T-cell (primary cell): ENCODE results near the gene OXER1. TPM values are rescaled to one million over a fixed set of nuclear protein-coding genes. Genes with fewer than 3 reads are reported as not detected.

Source experiments
- ATAC-seq, 4 experiments: fragments of 200-7000 bp in 3 of 4; fragments of 150-1000 bp in 1 of 4; cut with Tn5 transposase; replicated peaks in 1 of 4; 1 replicate in 3 of 4; 2 replicates in 1 of 4; pipeline ENCODE4 v1.10.0; 2021; ENCODE audit warnings: moderate library complexity in 3 of 4, mild to moderate bottlenecking in 2 of 4, moderate number of reproducible peaks in 1 of 4
- CTCF ChIA-PET, 2 donors: fragments of 300-600 bp; sonication (Branson Sonifier 250); formaldehyde crosslinking; loops; one replicate each; lab custom pipeline; 2022; ENCODE audit warnings: antibody characterized with exemption in 2 of 2; lab: Charles Lee
- POLR2A ChIA-PET, 2 donors: fragments of 300-600 bp; sonication (Branson Sonifier 250); formaldehyde crosslinking; loops; one replicate each; lab custom pipeline; 2022; ENCODE audit warnings: antibody characterized with exemption in 2 of 2; lab: Charles Lee
- DNase-seq, 35 experiments: peaks; one replicate each; pipeline versions ENCODE4 v3.0.0 to v3.0.0-alpha.2; 2013 to 2023
- H3K27ac ChIP-seq: one replicate; pipeline ENCODE4 v1.5.1; 2013; ENCODE audit warnings: low read length
- H3K27me3 ChIP-seq, 2 experiments: replicated peaks in 1 of 2; 1 replicate in 1 of 2; 2 replicates in 1 of 2; pipeline versions ENCODE4 v1.6.1 to v1.7.0; 2013; ENCODE audit warnings: low read length in 1 of 2, mixed read lengths in 1 of 2; ENCODE audit not compliant: control insufficient read depth in 2 of 2, insufficient read depth in 2 of 2; ENCODE audit errors: extremely low read depth in 1 of 2
- H3K36me3 ChIP-seq, 2 donors: 1 replicate in 1 of 2; 2 replicates in 1 of 2; pipeline versions ENCODE4 v1.6.1 to v1.7.0; 2013; ENCODE audit warnings: low read length in 1 of 2; ENCODE audit not compliant: control insufficient read depth in 2 of 2, insufficient read depth in 1 of 2; ENCODE audit errors: extremely low read depth in 1 of 2
- H3K4me1 ChIP-seq, 2 experiments: 1 replicate in 1 of 2; 2 replicates in 1 of 2; pipeline versions ENCODE4 v1.6.1 to v1.7.0; 2013; ENCODE audit warnings: low read length in 2 of 2, mixed read lengths in 1 of 2; ENCODE audit not compliant: insufficient read depth in 2 of 2, control insufficient read depth in 1 of 2; ENCODE audit errors: extremely low read depth in 1 of 2
- H3K4me3 ChIP-seq, 2 donors: 1 replicate in 1 of 2; 2 replicates in 1 of 2; pipeline versions ENCODE4 v1.5.1 to v1.7.0; 2013; ENCODE audit warnings: mild to moderate bottlenecking in 2 of 2, low read length in 1 of 2, moderate library complexity in 1 of 2; ENCODE audit not compliant: control insufficient read depth in 1 of 2; ENCODE audit errors: extremely low read depth in 1 of 2
- H3K9me3 ChIP-seq: 2 replicates; pipeline ENCODE4 v1.7.0; 2013
- H3K27ac Mint-ChIP-seq, 2 donors: one replicate each; pipeline ENCODE4 v1.8.0; 2020 to 2021; ENCODE audit warnings: mild to moderate bottlenecking in 2 of 2, mixed read lengths in 2 of 2
- H3K27me3 Mint-ChIP-seq, 2 donors: one replicate each; pipeline ENCODE4 v1.8.0; 2021 to 2022; ENCODE audit warnings: mixed read lengths in 2 of 2
- H3K36me3 Mint-ChIP-seq: one replicate; pipeline ENCODE4 v1.8.0; 2021; ENCODE audit warnings: mixed read lengths
- H3K4me1 Mint-ChIP-seq, 3 donors: one replicate each; pipeline ENCODE4 v1.8.0; 2020 to 2022; ENCODE audit warnings: mixed read lengths in 3 of 3, mild to moderate bottlenecking in 1 of 3
- H3K4me3 Mint-ChIP-seq, 3 donors: one replicate each; pipeline ENCODE4 v1.8.0; 2020 to 2022; ENCODE audit warnings: mild to moderate bottlenecking in 3 of 3, mixed read lengths in 3 of 3, moderate library complexity in 3 of 3
- H3K9me3 Mint-ChIP-seq, 3 donors: one replicate each; pipeline ENCODE4 v1.8.0; 2020 to 2022; ENCODE audit warnings: mixed read lengths in 3 of 3
- WGBS: methylation state at CpG from one replicate; pipeline ENCODE4 v1.1.5; 2013; ENCODE audit warnings: missing lambda C conversion rate; ENCODE audit not compliant: insufficient coverage; 5-methylcytosine and 5-hydroxymethylcytosine counted together
- total RNA-seq, 35 experiments: library from RNA in 6 of 35; stranded (reverse) in 6 of 35; fragments of 120-200 nt in 1 of 35; gene quantifications; one replicate each; pipeline versions ENCODE4 v1.2.1 to v1.2.4 and lab custom pipeline; 2013 to 2026

The OXER1 gene
- total RNA-seq, 5 donors from 2014 or later (not counting 1 experiment from before 2014, with no cell fraction given), result 0.13 to 0.22 (median 0.20) TPM; not detected in 2

- Mint-ChIP-seq H3K9me3 (peaks cover 0 to 5% (median 0%) of the 10 kb centered on the region in 3 donors), H3K27me3 (peaks cover 0 to 7% of the 10 kb centered on the region in 2 donors), H3K27ac (peak overlapping the region; percentile 80 to 85), H3K4me3 (peak overlapping the region; percentile 74 to 97 (median 74)), H3K4me1 (peaks cover 18 to 23% (median 19%) of the 10 kb centered on the region in 3 donors), H3K36me3 (no peaks in the 10 kb centered on the region)
- Histone ChIP-seq H3K4me1 (peaks cover 5 to 20% of the 10 kb centered on the region in 2 experiments), H3K27ac (peak overlapping the region; percentile 78), H3K9me3 (no peaks in the 10 kb centered on the region), H3K27me3 (peaks cover 0 to 2% of the 10 kb centered on the region in 2 experiments), H3K36me3 (no peaks in the 10 kb centered on the region), H3K4me3 (peak overlapping the region; percentile 49 to 59)
- no peak for ATAC-seq
- ChIA-PET POLR2A (interaction anchor here in 1 of 2 donors (0.6 kb wide), 1 partner anchor 768 kb away, joined by 6 read pairs; no protein-coding TSS in a partner anchor), CTCF (interaction anchor here in 1 of 2 donors (0.6 to 1.2 kb wide), 3 partner anchors 19 to 768 kb away, joined by 3 to 6 read pairs (median 4); no protein-coding TSS in a partner anchor)
- DNase-seq, result no peak
- WGBS, result 69% methylated on average over 5 of the region's 10 CpGs
Observed at GRCh38 chr2:42809131-42809818, 45.3 kb upstream of the OXER1 start.

GRCh38 chr2:42808301-42808700 lies 44.4 kb upstream of the OXER1 start:
- Histone ChIP-seq H3K27ac (no peak overlapping the region), H3K36me3 (no peaks in the 10 kb centered on the region), H3K9me3 (no peaks in the 10 kb centered on the region), H3K4me1 (peaks cover 5 to 20% of the 10 kb centered on the region in 2 experiments), H3K4me3 (no peak overlapping the region), H3K27me3 (peaks cover 0 to 7% of the 10 kb centered on the region in 2 experiments)
- ATAC-seq (no peak), DNase-seq (no peak)
- H3K27me3 Mint-ChIP-seq, result peaks cover 0 to 12% of the 10 kb centered on the region in 2 donors
- peaks cover 18 to 23% (median 19%) of the 10 kb centered on the region in 3 donors for H3K4me1 Mint-ChIP-seq
- peak overlapping the region in 2 of 3 donors; percentile 48 to 53 for H3K4me3 Mint-ChIP-seq
- CTCF ChIA-PET, result no interaction called here
- 86% methylated on average over 3 of the region's 5 CpGs for whole genome bisulfite sequencing
- POLR2A ChIA-PET, result no interaction called here
- no peaks in the 10 kb centered on the region for H3K36me3 Mint-ChIP-seq
- peak overlapping the region in 1 of 2 donors; percentile 52 for H3K27ac Mint-ChIP-seq
- H3K9me3 Mint-ChIP-seq, result no peaks in the 10 kb centered on the region

- Mint-ChIP-seq H3K27me3 (peaks cover 0 to 27% of the 10 kb centered on the region in 2 donors), H3K9me3 (no peaks in the 10 kb centered on the region), H3K27ac (no peak overlapping the region), H3K4me1 (peaks cover 13 to 17% (median 14%) of the 10 kb centered on the region in 3 donors), H3K4me3 (no peak overlapping the region), H3K36me3 (no peaks in the 10 kb centered on the region)
- WGBS, result 83% methylated on average over 1 of the region's 6 CpGs
- H3K27ac ChIP-seq, result no peak overlapping the region
- H3K4me3 ChIP-seq, result no peak overlapping the region
- H3K4me1 ChIP-seq, result peaks cover 5 to 18% of the 10 kb centered on the region in 2 experiments
- peaks cover 0 to 10% of the 10 kb centered on the region in 2 experiments for H3K27me3 ChIP-seq
- ChIA-PET POLR2A (no interaction called here), CTCF (no interaction called here)
- ATAC-seq (no peak), DNase-seq (no peak)
- no peaks in the 10 kb centered on the region for H3K36me3 ChIP-seq
- no peaks in the 10 kb centered on the region for H3K9me3 ChIP-seq
Observed at GRCh38 chr2:42806786-42807185, 42.9 kb upstream of the OXER1 start.

- 75% methylated on average over 5 of the region's 5 CpGs for WGBS
- CTCF ChIA-PET, result interaction anchor here (0.6 kb wide), 2 partner anchors 25 to 141 kb away, joined by 3 to 4 read pairs; no protein-coding TSS in a partner anchor
- no peak for ATAC-seq
Observed at GRCh38 chr2:42804891-42805290, 41.0 kb upstream of the OXER1 start.

GRCh38 chr2:42804338-42804737 lies 40.4 kb upstream of the OXER1 start:
- Mint-ChIP-seq H3K4me3 (no peak overlapping the region), H3K9me3 (no peaks in the 10 kb centered on the region), H3K27me3 (peaks cover 0 to 31% of the 10 kb centered on the region in 2 donors), H3K4me1 (peaks cover 10 to 20% (median 15%) of the 10 kb centered on the region in 3 donors), H3K27ac (no peak overlapping the region), H3K36me3 (no peaks in the 10 kb centered on the region)
- Histone ChIP-seq H3K4me1 (peaks cover 11% of the 10 kb centered on the region in 2 experiments), H3K27me3 (peaks cover 0 to 15% of the 10 kb centered on the region in 2 experiments), H3K27ac (no peak overlapping the region), H3K4me3 (no peak overlapping the region), H3K9me3 (no peaks in the 10 kb centered on the region), H3K36me3 (no peaks in the 10 kb centered on the region)
- no peak for ATAC-seq
- no CpG with 5 or more reads among the region's 3 CpGs for WGBS
- CTCF ChIA-PET, result no interaction called here
- no peak for DNase-seq
- POLR2A ChIA-PET, result no interaction called here

More at GRCh38 chr2:42804891-42805290, 41.0 kb upstream of the OXER1 start:
- Mint-ChIP-seq H3K4me3 (no peak overlapping the region), H3K36me3 (no peaks in the 10 kb centered on the region), H3K27me3 (peaks cover 0 to 31% of the 10 kb centered on the region in 2 donors), H3K27ac (no peak overlapping the region), H3K4me1 (peaks cover 12 to 20% (median 17%) of the 10 kb centered on the region in 3 donors), H3K9me3 (no peaks in the 10 kb centered on the region)
- Histone ChIP-seq H3K36me3 (no peaks in the 10 kb centered on the region), H3K27me3 (peaks cover 0 to 15% of the 10 kb centered on the region in 2 experiments), H3K9me3 (no peaks in the 10 kb centered on the region), H3K4me1 (peaks cover 11 to 12% of the 10 kb centered on the region in 2 experiments), H3K27ac (no peak overlapping the region), H3K4me3 (no peak overlapping the region)
- DNase-seq, result no peak
- POLR2A ChIA-PET, result no interaction called here

GRCh38 chr2:42802150-42802549 lies 38.2 kb upstream of the OXER1 start:
- Histone ChIP-seq H3K9me3 (no peaks in the 10 kb centered on the region), H3K4me3 (no peak overlapping the region), H3K36me3 (no peaks in the 10 kb centered on the region), H3K27ac (no peak overlapping the region), H3K4me1 (peaks cover 7 to 11% of the 10 kb centered on the region in 2 experiments), H3K27me3 (peaks cover 0 to 17% of the 10 kb centered on the region in 2 experiments)
- no peak for ATAC-seq
- Mint-ChIP-seq H3K27me3 (peaks cover 0 to 31% of the 10 kb centered on the region in 2 donors), H3K4me3 (no peak overlapping the region), H3K27ac (no peak overlapping the region), H3K9me3 (no peaks in the 10 kb centered on the region), H3K36me3 (no peaks in the 10 kb centered on the region), H3K4me1 (peaks cover 6 to 15% (median 10%) of the 10 kb centered on the region in 3 donors)
- ChIA-PET POLR2A (no interaction called here), CTCF (no interaction called here)
- DNase-seq, result no peak
- WGBS, result 88% methylated on average over 1 of the region's 6 CpGs
